ENCODE measurements around the gene ULK2.

DNA sequence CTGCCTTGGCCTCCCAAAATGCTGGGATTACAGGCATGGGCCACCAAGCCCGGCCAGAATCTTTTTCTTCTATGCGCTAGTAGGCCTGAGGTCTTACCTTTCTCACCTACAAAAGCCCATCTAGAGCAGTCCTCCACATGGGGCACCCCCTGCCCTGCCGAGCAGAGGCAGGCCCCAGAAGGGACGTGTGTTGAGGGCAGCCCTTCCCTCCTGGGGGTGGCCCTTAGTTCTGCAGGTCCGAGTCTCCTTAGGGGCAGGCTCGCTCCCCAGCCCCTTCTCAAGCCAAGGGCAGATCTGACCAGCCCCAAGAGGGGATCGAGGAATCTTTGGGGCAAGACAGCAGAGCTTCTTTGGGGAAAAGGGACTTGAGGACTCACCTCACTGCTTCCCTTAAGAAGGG, 101.7 kb downstream of the ULK2 start:
- TF ChIP-seq ATF1 (CRISPR knock-in tag; IDR thresholded peaks at IDR 0.05): no peak
- no peak for TF ChIP-seq FOXP1 (CRISPR knock-in tag; IDR thresholded peaks at IDR 0.05; ENCODE audit: borderline replicate concordance)
- no peak for TF ChIP-seq ZNF138 (CRISPR knock-in tag; conservative IDR thresholded peaks at IDR 0.05)
- TF ChIP-seq NFATC4 (CRISPR knock-in tag; IDR thresholded peaks at IDR 0.05): no peak
- TF ChIP-seq TEAD4 (CRISPR knock-in tag; IDR thresholded peaks at IDR 0.05): no peak
- no peak for TF ChIP-seq NFE2L1 (CRISPR knock-in tag; IDR thresholded peaks at IDR 0.05)
